Loucy (cell line): Measurements from ENCODE around the gene RHOT2.

ENCODE experiments used
- H2AFZ ChIP-seq: fragments of 200-600 bp; sonication (generic); 2 replicates; pipeline ENCODE4 v1.6.0; 2016; ENCODE audit warnings: antibody characterized with exemption, mild to moderate bottlenecking, low read length, moderate library complexity
- H3F3A ChIP-seq: fragments of 200-600 bp; 2 replicates; pipeline ENCODE4 v1.6.0; 2016; ENCODE audit warnings: antibody characterized with exemption, low read depth, mild to moderate bottlenecking
- H3K27me3 ChIP-seq: fragments of 200-600 bp; sonication (generic); 2 replicates; pipeline ENCODE4 v1.6.1; 2014; ENCODE audit warnings: low read length, mild to moderate bottlenecking; ENCODE audit not compliant: insufficient read depth, poor library complexity, severe bottlenecking
- H3K36me3 ChIP-seq: fragments of 200-600 bp; sonication (generic); 2 replicates; pipeline ENCODE4 v1.6.1; 2016; ENCODE audit warnings: low read length; ENCODE audit not compliant: insufficient read depth
- H3K4me1 ChIP-seq: fragments of 200-600 bp; sonication (generic); 2 replicates; pipeline ENCODE4 v1.5.1; 2014; ENCODE audit warnings: low read length, mild to moderate bottlenecking; ENCODE audit not compliant: insufficient read depth, poor library complexity, severe bottlenecking
- H3K4me2 ChIP-seq: fragments of 200-600 bp; sonication (generic); 2 replicates; pipeline ENCODE4 v1.6.0; 2014; ENCODE audit warnings: antibody characterized with exemption, low read length, low read depth, mild to moderate bottlenecking; ENCODE audit not compliant: poor library complexity, severe bottlenecking
- H3K4me3 ChIP-seq: fragments of 200-600 bp; sonication (generic); 2 replicates; pipeline ENCODE4 v1.5.1; 2014; ENCODE audit warnings: low read length, mild to moderate bottlenecking, mixed read lengths; ENCODE audit not compliant: poor library complexity, severe bottlenecking
- H3K79me2 ChIP-seq: fragments of 200-600 bp; sonication (generic); 2 replicates; pipeline ENCODE4 v1.6.1; 2014; ENCODE audit warnings: low read length; ENCODE audit not compliant: insufficient read depth
- H3K9ac ChIP-seq: fragments of 200-600 bp; sonication (generic); 2 replicates; pipeline ENCODE4 v1.6.0; 2014; ENCODE audit warnings: mild to moderate bottlenecking, low read depth, low read length, moderate library complexity; ENCODE audit not compliant: poor library complexity, severe bottlenecking
- H3K9me2 ChIP-seq: fragments of 200-600 bp; sonication (generic); replicated peaks from 2 replicates; pipeline ENCODE4 v1.6.1; 2016; ENCODE audit warnings: low read depth, low read length, mixed read lengths
- H3K9me3 ChIP-seq: fragments of 200-600 bp; sonication (generic); 2 replicates; pipeline ENCODE4 v1.6.1; 2014; ENCODE audit warnings: mild to moderate bottlenecking, antibody characterized with exemption, low read length, low read depth; ENCODE audit not compliant: insufficient read depth
- H4K20me1 ChIP-seq: fragments of 200-600 bp; sonication (generic); 2 replicates; pipeline ENCODE4 v1.6.0; 2014; ENCODE audit warnings: antibody characterized with exemption, low read length, mild to moderate bottlenecking; ENCODE audit not compliant: insufficient read depth, poor library complexity, severe bottlenecking
- CTCF ChIP-seq: fragments of 200-600 bp; sonication (generic); conservative IDR thresholded peaks from 2 replicates; pipeline ENCODE4 v1.5.1; 2014; ENCODE audit warnings: mild to moderate bottlenecking, antibody characterized with exemption, low read length
- EZH2phosphoT487 ChIP-seq: fragments of 200-600 bp; IDR thresholded peaks from 2 replicates; pipeline ENCODE4 v1.6.1; 2018; ENCODE audit warnings: antibody characterized with exemption, mild to moderate bottlenecking, moderate library complexity, borderline replicate concordance

The RHOT2 gene

DNA sequence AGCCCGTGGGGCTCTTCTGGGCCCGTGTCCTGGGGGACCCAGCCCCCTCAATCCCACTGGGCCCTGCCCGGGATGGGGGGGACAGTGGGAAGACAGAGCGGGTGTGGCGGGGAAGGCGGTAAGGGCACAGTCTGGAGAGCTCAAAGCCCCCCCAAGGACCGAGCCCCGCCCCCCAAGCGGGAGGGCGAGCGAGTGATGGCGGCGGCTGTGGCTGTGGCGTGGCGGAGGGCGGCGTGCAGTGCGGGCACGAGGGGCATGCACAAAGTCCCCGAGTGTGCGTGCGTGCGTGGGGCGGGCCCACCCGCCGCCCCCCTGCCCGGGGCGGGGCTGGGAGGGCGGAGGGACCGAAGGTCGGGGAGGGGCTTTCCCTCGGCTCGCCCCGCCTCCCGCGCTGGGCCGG lies 25.8 kb downstream of the RHOT2 start:
- Histone ChIP-seq H3K9ac (no peak overlapping the region), H2AFZ (no peak overlapping the region), H3F3A (no peaks in the 10 kb centered on the region), H3K9me3 (no peaks in the 10 kb centered on the region), H3K27me3 (no peaks in the 10 kb centered on the region), H3K9me2 (no peaks in the 10 kb centered on the region), H4K20me1 (no peaks in the 10 kb centered on the region), H3K4me3 (no peak overlapping the region), H3K79me2 (peaks cover 8% of the 10 kb centered on the region), H3K4me2 (no peak overlapping the region), H3K36me3 (no peaks in the 10 kb centered on the region), H3K4me1 (peaks cover 9% of the 10 kb centered on the region)
- TF ChIP-seq CTCF (no peak), EZH2phosphoT487 (no peak)

DNA sequence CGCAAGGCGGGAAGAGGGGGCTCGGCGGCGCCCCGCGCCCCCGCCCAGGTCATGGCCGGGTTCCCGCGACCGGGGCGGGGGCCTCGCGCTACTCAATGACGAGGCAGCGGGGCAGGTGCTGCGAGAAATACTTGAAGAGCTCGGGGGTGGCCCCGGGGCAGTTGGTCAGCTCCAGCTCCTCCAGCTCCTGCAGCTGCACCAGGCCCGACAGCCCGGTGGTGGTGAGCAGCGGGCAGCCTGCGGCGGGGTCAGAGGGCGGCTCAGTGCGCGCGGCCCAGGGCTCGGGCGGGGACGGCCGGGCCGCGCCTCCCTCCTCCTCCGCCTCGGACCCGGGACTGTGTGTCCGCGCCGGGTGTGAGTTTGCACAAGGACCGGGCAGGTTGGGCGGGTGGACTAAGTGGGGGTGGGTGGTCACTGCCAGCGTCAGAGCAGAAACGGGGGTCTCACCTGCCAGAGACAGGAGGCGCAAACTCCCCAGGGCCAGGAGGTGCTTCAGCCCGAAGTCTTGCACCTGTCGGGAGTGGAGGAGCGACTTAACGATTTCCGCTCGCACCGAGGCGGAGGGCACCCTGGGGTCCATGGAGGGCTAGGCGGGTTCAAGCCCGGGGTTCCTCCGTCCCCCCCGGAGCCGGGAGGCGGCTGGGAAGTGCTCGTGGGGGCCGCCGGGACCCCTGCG lies 26.4 kb downstream of the RHOT2 start:
- peaks cover 5% of the 10 kb centered on the region for H3K4me1 ChIP-seq
- peaks cover 5% of the 10 kb centered on the region for H3K79me2 ChIP-seq
- no peaks in the 10 kb centered on the region for H3K9me3 ChIP-seq
- H2AFZ ChIP-seq: no peak overlapping the region
- H3K4me3 ChIP-seq: no peak overlapping the region
- H3K27me3 ChIP-seq: no peaks in the 10 kb centered on the region
- H3K9me2 ChIP-seq: no peaks in the 10 kb centered on the region
- no peaks in the 10 kb centered on the region for H3F3A ChIP-seq
- H3K36me3 ChIP-seq: no peaks in the 10 kb centered on the region
- TF ChIP-seq EZH2phosphoT487 (no peak), CTCF (no peak)
- H4K20me1 ChIP-seq: no peaks in the 10 kb centered on the region
- no peak overlapping the region for H3K4me2 ChIP-seq
- H3K9ac ChIP-seq: no peak overlapping the region

GRCh38 chr16:694863-695354 lies 27.0 kb downstream of the RHOT2 start:
- no peaks in the 10 kb centered on the region for H3K36me3 ChIP-seq
- no peaks in the 10 kb centered on the region for H3K4me1 ChIP-seq
- H4K20me1 ChIP-seq: no peaks in the 10 kb centered on the region
- H3K9me3 ChIP-seq: no peaks in the 10 kb centered on the region
- H2AFZ ChIP-seq: no peak overlapping the region
- no peak for TF ChIP-seq EZH2phosphoT487
- no peak for TF ChIP-seq CTCF
- no peaks in the 10 kb centered on the region for H3K27me3 ChIP-seq
- no peak overlapping the region for H3K9ac ChIP-seq
- no peaks in the 10 kb centered on the region for H3F3A ChIP-seq
- no peaks in the 10 kb centered on the region for H3K9me2 ChIP-seq
- no peak overlapping the region for H3K4me2 ChIP-seq
- H3K4me3 ChIP-seq: no peak overlapping the region
- no peaks in the 10 kb centered on the region for H3K79me2 ChIP-seq
